Stimulated activated CD4-positive, alpha-beta T cell treated with anti-CD3 and anti-CD28 coated beads, Interleukin-15, amount 100 ng/mL, for 24 hours (primary cell): Measurements from ENCODE around the gene PGPEP1.

ENCODE experiments used
- DNase-seq: peaks from one replicate; pipeline ENCODE4 v3.0.0-alpha.2; 2020

Gene PGPEP1

GRCh38 chr19:18340190-18340989, at the start of gene PGPEP1:
Gene PGPEP1 (plus strand): TSS chr19:18340598. CDS start chr19:18340682, 84 bp downstream.
- peak; percentile 78 for DNase-seq

DNA sequence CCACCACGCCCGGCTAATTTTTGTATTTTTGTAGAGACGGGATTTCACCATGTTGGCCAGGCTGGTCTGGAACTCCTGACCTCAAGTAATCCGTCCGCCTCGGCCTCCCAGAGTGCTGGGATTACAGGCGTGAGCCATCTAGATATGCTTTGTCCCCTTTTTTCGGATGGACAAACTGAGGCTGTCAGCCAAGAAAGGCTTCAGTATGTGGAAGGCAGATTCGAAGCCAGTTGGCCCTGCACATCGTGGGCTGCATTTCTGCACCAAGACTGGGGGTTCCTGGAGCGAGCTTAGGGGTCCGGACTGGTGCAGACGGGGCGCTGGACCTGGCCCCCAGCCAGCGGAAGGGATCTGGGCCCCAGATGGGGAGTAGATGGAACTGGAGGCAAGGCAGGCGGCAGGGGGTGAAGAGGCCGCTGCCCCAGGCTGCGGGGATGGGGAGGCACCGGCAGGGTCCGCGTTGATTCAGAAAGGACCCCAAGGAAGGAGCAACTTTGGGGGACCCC, 49.3 kb upstream of the PGPEP1 start:
- peak; percentile 52 for DNase-seq

- peak; percentile 94 for DNase-seq
These were observed 48.6 kb upstream of the PGPEP1 start for GRCh38 chr19:18291590-18292461.

- peak; percentile 63 for DNase-seq
These were observed 48.0 kb upstream of the PGPEP1 start for GRCh38 chr19:18292462-18292809.

DNA sequence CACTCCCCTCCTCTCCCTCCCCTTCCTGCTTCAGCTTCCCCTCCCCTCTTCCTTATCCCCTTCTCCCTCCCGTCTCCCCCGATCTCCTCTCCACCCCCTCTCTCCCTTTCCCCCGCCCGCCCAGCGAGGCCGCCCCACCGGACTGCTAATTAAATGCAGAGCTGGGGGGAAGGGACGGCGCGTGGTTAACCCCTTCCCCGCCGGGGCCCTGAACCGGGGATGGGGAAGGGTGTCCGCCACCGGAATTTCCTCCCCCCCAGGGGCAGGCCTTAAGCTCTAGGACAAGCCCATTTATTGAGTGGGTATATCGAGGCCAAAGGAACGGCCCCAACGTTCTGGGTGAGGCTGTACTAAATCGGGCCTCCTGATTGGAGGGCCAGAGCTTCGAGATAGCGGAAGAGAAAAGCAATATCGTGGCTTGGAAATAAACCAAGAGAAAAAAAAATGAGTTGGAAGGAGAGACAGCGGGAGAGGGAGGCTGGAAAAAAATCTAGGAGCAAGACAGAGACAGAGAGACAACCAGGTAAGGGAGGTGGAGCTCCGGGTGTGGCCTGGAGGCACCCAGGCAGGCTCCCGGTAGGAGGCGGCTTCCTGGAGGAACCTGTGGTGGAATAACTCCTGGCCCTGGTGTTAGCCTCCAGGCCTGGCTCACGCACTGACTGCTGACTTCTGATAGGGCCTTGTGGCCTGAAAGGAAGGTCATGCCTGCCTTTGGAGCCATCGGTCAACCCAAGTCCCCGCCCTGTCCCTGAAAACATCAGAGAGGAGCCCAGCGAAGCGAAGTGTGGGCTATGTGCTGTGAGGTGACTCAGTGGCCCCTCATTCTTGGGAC, 47.4 kb upstream of the PGPEP1 start:
- peak; percentile 81 for DNase-seq

DNA sequence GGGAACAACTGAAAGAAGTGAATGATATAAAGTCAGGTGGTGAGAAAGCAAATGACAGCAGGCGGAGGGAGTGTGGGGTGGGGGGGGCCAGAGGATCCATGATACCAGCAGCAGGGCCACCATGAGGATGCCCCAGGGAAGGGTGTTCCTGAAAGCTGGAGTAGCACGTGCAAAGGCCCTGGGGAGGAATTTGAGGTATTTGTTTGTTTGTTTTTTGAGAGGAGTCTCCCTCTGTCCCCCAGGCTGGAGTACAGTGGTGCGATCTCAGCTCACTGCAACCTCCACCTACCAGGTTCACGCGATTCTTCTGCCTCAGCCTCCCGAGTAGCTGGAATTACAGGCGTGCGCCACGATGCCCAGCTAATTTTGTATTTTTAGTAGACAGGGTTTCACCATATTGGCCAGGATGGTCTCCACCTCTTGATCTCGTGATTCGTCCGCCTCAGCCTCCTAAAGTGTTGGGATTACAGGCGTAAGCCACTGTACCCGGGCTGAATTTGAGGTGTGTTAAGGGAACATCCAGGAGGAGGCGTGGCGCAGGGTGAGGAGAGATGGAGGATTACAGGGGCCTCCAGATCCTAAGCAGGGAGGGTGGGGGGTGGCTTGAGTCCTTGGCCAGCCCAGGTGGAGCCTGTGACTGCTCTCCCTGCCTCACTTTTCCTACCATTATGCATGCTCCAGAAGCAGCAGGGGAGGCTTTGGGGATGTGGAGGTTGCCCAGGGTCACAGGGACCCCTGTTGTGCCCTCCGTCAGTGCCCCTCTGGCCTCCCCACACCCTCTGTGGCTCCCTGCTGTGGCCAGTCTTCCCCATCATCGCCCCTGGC, 46.5 kb upstream of the PGPEP1 start:
- no peak for DNase-seq

DNA sequence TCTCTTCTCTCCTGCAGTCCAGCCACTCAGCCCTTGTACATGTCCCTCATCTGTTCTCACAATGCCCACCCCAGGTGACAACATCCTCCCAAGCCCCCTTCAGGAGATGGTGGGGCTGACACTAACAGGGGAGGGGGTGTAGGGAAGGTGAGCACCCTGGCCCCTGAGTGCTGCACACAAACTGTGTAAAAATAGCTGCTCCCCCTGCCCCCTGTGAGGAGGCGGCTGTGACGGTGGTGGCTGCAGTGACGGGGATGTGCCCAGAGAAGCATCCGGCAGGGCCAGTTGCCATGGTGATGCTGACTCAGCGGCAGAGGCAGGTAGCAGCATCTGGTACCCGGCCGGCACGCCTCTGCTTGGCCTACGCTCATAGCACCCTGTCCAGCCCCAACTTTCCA, 45.9 kb upstream of the PGPEP1 start:
- DNase-seq = peak; percentile 97

- no peak for DNase-seq
These were observed 45.4 kb upstream of the PGPEP1 start for GRCh38 chr19:18295034-18295451.

DNA sequence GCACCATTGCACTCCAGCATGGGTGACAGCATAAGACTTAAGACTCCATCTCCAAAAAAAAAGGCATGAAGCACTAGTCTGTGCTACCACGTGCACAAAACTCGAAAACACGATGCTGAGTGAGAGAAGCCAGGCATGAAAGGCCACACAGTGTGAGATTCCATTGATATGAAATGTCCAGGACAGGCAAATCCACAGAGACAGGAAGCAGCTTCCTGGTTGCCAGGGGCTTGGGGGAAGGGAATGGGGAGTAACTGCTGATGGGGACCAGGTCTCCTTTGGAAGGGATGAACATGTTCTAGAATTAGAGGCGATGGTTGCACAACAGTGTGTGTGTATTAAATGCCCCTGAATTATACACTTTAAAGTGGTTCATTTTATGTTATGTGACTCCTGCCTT, 43.1 kb upstream of the PGPEP1 start:
- no peak for DNase-seq

DNA sequence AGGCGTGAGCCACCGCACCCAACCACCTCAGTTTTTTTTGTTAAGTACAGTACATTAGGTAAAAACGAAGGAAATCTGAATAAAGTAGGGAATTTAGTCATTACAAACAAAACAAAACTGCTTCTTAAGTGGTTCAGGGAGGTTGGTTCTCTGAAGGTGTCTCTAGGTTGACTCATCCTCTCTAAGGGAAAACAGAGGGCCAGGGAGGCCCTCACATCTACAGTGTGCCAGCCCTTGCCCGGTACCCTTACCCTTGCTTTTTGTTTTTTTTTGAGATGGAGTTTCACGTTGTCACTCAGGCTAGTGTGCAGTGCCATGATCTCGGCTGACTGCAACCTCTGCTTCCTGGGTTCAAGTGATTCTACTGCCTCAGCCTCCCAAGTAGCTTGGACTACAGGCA, 41.8 kb upstream of the PGPEP1 start:
- DNase-seq = no peak

GRCh38 chr19:18299654-18300053, 40.7 kb upstream of the PGPEP1 start:
- no peak for DNase-seq

- no peak for DNase-seq
These were observed 39.3 kb upstream of the PGPEP1 start for GRCh38 chr19:18300930-18301717.

DNA sequence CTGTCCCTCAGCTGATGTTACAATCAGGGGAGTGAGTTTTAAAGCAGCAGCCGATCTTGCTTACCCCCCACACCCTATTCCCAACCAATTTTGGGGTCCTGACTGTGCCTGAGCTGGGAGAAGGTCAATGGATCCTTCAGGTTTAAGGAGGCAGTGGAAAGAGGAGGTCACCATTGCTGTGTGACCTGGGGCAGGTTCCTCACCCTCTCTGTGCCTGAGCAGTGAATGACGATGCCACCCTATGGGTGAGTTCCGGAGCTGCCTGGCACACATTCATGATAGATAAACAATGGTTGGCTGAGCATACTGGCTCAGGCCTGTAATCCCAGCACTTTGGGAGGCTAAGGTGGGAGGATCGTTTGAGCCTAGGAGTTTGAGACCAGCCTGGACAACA, 38.7 kb upstream of the PGPEP1 start:
- no peak for DNase-seq

DNA sequence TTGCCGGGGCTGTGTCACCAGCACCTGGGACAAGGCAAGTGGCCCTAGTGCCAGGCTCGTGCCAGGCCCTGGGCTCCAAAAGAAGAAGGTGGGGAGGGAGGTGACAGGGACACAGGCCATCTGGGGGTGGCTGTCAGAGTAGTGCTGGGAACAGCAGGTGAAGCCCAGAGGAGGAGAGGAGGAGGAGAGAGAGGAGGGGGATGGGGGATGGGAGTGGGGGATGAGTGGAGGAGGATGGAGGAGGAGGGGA, 36.3 kb upstream of the PGPEP1 start:
- peak; percentile 58 for DNase-seq

DNA sequence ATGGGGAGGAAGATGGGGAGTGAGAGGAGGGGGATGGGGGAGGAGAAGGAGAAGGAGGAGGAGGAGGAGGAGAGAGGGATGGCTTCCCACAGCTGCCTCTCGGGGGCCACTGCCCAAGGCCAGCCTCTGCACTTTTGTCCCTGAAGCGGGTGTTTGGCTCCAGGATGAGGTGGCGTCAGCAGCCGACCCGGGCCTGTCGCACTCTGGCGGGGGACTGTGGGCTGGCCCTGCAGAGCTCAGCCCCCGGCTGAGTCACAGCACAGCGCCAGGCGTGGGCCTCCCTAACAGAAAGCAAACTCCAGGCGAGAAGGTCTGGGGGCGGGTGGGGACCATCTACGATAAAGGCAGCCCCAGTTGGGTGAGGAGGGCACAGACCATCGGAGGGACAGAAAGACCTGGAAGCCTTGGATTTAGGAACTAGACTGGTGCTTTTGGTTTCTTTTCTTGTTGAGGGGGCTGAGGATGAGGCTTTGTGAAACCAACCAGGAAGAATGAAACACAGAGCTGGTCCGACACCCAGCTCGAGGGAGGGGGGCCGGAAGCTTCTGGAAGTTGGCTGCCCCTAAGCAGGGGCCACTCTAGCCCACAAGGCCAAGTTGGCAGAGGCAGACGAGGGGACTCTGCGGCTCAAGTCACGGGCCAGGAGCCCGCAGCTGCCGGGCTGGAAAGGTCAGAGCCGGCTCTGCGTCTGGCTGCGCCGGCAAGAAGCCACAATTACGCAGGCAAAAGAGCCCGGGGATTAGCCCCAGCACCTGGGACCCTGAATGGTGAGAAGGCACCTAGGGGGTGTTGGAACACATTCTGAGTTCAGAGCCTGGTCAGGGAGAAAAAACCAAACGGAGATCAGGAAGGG, 35.7 kb upstream of the PGPEP1 start:
- DNase-seq = peak; percentile 93

- no peak for DNase-seq
These were observed 34.0 kb upstream of the PGPEP1 start for GRCh38 chr19:18306209-18306887.

DNA sequence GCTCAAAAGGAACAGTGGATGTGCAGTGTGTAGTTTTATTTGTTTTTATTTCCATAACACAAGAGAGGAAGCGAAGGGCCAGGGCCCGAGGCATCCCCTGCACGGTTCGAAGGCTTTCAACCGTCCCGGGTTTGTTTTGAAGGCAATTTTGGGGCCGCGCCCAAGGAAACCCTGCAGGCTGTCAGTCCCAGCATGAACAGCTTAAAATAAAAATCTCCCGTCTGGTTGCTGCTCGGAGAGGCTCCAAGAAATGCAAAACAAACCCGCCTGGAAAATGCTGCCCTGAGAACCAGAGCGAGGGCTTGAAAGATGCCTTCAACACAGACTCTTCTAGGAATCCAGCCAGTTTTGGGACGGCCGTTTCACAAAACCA, 33.5 kb upstream of the PGPEP1 start:
- no peak for DNase-seq

GRCh38 chr19:18307271-18307681, 33.1 kb upstream of the PGPEP1 start:
- DNase-seq = no peak

DNA sequence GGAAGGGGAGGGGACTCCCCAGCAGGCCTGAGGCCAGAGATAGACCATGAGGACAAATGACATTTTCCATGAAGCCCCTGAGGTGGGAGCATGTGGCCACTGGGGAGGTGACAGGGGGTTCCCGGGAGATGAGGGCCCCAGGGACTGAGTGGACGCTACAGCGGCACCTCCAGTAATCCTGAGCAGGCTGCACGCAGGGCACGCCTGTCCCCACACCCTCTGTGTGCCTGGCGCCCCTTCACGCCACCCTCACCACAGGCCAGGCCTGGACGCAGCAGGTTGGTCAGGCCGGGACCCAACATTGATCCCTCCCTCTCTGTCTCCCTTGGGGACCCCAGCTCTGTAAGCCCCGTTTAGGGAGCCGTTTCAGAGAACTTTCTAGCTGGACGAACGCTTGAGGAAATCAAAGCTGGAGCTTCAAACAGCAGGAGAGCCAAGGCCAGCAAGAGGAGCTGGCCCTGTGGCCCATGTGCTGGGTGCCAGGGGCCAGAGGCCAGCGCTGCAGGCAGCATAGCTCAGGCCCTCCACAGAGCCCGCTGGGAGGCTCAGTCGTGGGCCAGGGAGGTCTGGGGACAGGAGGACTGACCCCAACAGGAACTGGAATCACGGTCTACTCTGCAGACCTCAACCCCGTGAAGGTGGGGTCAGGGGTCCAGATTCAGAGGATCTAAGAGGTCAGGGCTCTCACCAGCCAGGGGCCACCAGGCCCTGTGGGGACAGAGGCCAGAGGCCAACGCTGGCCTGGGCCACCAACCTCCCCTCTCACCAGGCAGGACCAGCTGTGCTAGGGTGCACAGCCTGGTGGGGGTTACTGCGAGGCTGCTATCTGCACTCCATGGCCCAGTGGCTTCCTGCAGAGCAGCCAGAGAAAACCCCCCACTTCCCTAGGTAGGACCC, 32.1 kb upstream of the PGPEP1 start:
- no peak for DNase-seq
